Ishikawa (cell line): ENCODE data around the gene TSPAN12.

Source experiments
- CEBPB ChIP-seq: IDR thresholded peaks from 2 replicates; pipeline ENCODE4 v1.6.1; 2012
- CREB1 ChIP-seq: IDR thresholded peaks from 2 replicates; pipeline ENCODE4 v1.6.1; 2012; ENCODE audit warnings: low read depth
- EGR1 ChIP-seq: IDR thresholded peaks from 2 replicates; pipeline ENCODE4 v1.6.1; 2012
- EP300 ChIP-seq: IDR thresholded peaks from 2 replicates; pipeline ENCODE4 v1.6.1; 2012; ENCODE audit warnings: borderline replicate concordance
- FOXM1 ChIP-seq: IDR thresholded peaks from 2 replicates; pipeline ENCODE4 v1.6.1; 2012; ENCODE audit warnings: low read depth, borderline replicate concordance
- NFIC ChIP-seq: IDR thresholded peaks from 2 replicates; pipeline ENCODE4 v1.6.1; 2012
- RAD21 ChIP-seq: IDR thresholded peaks from 2 replicates; pipeline ENCODE4 v1.6.1; 2012; ENCODE audit warnings: low read depth
- TAF1 ChIP-seq: IDR thresholded peaks from 2 replicates; pipeline ENCODE4 v1.6.1; 2012; ENCODE audit warnings: low read depth, mild to moderate bottlenecking
- TCF12 ChIP-seq: IDR thresholded peaks from 2 replicates; pipeline ENCODE4 v1.6.1; 2012; ENCODE audit warnings: low read depth
- TEAD4 ChIP-seq: IDR thresholded peaks from 2 replicates; pipeline ENCODE4 v1.6.1; 2012
- YY1 ChIP-seq: IDR thresholded peaks from 2 replicates; pipeline ENCODE4 v1.6.1; 2012; ENCODE audit warnings: low read depth
- ZBTB7A ChIP-seq: IDR thresholded peaks from 2 replicates; pipeline ENCODE4 v1.6.1; 2012; ENCODE audit warnings: low read depth
- TF ChIP-seq, protein P1 (sequence below): IDR thresholded peaks from 2 replicates; pipeline ENCODE4 v1.6.1; 2012; ENCODE audit warnings: low read depth, mild to moderate bottlenecking
- TF ChIP-seq, protein P2 (sequence below): IDR thresholded peaks from 2 replicates; pipeline ENCODE4 v1.6.1; 2012
- TF ChIP-seq, protein P3 (sequence below): IDR thresholded peaks from 2 replicates; pipeline ENCODE4 v1.6.1; 2012

The TSPAN12 gene

DNA sequence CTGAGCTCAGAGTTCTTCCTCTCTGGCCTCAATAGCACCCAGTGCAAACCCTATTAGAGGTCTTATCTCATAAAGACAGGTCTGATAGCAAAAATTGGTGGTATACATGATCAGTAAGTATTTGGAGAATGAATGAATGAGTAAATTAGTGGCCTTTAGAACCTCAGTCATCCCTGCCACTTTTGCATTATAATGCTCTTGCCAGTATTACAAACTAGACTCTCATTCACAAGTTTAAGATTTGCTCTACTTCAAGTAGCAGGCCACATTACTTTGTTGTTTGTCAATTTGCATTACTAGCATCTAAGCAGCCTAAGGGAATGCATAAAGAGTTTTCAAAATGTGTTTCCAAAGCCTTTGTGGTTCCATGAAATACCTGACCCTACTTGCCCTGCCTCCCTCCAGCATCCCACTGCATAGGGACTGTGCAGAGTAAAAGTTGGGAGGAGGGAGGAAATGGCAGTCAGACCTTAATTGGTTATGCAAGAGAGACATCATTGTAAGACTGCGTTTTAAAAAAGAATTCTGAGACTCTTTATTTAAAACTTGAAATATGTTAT lies 21.3 kb downstream of the TSPAN12 start:
- no peak for TF ChIP-seq YY1
- no peak for TF ChIP-seq EGR1
- no peak for TF ChIP-seq NFIC
- TF ChIP-seq, protein P1, sequence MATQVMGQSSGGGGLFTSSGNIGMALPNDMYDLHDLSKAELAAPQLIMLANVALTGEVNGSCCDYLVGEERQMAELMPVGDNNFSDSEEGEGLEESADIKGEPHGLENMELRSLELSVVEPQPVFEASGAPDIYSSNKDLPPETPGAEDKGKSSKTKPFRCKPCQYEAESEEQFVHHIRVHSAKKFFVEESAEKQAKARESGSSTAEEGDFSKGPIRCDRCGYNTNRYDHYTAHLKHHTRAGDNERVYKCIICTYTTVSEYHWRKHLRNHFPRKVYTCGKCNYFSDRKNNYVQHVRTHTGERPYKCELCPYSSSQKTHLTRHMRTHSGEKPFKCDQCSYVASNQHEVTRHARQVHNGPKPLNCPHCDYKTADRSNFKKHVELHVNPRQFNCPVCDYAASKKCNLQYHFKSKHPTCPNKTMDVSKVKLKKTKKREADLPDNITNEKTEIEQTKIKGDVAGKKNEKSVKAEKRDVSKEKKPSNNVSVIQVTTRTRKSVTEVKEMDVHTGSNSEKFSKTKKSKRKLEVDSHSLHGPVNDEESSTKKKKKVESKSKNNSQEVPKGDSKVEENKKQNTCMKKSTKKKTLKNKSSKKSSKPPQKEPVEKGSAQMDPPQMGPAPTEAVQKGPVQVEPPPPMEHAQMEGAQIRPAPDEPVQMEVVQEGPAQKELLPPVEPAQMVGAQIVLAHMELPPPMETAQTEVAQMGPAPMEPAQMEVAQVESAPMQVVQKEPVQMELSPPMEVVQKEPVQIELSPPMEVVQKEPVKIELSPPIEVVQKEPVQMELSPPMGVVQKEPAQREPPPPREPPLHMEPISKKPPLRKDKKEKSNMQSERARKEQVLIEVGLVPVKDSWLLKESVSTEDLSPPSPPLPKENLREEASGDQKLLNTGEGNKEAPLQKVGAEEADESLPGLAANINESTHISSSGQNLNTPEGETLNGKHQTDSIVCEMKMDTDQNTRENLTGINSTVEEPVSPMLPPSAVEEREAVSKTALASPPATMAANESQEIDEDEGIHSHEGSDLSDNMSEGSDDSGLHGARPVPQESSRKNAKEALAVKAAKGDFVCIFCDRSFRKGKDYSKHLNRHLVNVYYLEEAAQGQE = no peak

DNA sequence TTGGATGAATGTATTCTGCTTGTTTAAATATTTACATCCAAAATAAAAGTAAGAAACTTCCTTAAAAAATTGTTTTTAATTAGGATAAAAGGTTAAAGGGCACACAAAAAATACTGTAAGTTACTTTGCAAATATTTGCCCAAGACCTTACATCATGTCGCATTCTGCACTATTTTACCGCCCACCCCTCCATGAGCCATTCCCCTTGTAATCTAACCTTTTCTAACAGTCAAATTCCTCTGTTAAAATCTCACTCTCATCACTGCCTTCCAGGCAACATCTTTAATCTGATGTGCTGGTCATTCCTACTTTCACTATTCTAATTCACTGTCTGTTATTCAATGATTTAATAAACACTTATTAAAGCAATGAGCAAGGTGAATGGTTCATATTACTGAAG lies 23.2 kb downstream of the TSPAN12 start:
- TF ChIP-seq, protein P2, sequence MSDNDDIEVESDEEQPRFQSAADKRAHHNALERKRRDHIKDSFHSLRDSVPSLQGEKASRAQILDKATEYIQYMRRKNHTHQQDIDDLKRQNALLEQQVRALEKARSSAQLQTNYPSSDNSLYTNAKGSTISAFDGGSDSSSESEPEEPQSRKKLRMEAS = no peak
- TF ChIP-seq, protein P3, sequence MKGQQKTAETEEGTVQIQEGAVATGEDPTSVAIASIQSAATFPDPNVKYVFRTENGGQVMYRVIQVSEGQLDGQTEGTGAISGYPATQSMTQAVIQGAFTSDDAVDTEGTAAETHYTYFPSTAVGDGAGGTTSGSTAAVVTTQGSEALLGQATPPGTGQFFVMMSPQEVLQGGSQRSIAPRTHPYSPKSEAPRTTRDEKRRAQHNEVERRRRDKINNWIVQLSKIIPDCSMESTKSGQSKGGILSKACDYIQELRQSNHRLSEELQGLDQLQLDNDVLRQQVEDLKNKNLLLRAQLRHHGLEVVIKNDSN = no peak
- TF ChIP-seq FOXM1 = no peak
- no peak for TF ChIP-seq EP300
- TF ChIP-seq YY1 = no peak
- TF ChIP-seq RAD21 = no peak
- TF ChIP-seq NFIC = no peak
- TF ChIP-seq, protein P1 = no peak
- TF ChIP-seq ZBTB7A = no peak
- TF ChIP-seq TAF1 = no peak

DNA sequence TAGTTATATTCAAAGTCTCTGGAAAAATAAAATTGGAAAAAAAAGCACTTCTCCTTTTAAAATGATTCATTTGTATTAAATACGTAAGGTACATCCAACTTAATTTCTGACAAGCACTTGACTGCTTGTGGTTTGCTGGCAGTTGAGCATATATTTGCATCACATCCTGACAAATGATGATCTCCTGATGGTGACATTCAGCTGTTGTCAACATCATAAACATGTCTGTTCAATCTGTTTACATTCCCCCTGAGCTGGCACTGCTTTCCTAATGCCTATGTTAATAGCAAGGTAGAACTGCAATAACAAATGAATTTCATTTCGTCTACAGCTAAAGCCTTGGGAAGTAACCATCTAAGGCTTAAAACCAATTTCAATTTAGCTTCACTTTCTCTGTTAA lies 24.4 kb downstream of the TSPAN12 start:
- TF ChIP-seq NFIC (no peak), YY1 (no peak), EGR1 (no peak), RAD21 (no peak), FOXM1 (no peak), CEBPB (no peak), EP300 (no peak), TAF1 (no peak), CREB1 (no peak), ZBTB7A (no peak), TEAD4 (no peak), TCF12 (no peak)
- TF ChIP-seq, protein P1 = no peak
- TF ChIP-seq, protein P3 = no peak
- TF ChIP-seq, protein P2 = no peak

DNA sequence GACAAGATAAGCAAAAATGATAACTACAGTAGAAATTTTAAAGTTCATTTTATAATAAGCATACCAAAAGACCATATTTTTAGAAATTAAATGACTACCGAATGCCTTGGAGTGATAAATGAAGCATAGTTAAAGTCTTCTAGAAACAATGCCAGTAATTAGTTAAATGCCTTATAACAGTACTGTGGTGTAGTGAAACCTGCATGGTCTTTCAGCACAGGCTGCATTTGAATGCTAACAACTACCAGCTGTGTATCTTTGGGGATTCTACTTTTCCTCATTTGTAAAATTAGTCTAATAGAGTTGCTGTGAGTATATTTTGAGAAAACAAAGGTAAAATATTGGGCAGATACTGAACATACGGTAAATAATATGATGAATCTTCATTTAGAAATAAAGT lies 25.1 kb downstream of the TSPAN12 start:
- TF ChIP-seq ZBTB7A (no peak), TAF1 (no peak)

DNA sequence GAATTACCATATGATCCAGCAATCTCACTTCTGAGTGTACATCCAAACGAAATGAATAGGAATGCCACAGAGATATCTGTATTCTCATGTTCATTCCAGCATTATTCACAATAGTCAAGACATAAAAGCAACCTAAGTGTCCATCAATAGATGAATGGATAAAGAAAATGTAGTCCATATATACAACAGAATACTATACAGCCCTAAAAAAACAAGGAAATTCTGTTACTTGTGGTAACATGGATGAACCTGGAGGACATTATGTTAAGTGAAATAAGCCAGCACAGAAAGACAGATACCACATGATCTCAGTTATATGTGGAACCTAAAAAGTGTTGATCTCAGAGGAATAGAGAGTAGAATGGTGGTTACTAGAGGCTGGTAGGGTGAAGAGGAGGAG lies 26.7 kb downstream of the TSPAN12 start:
- TF ChIP-seq, protein P3 = no peak
- TF ChIP-seq, protein P2 = no peak
- TF ChIP-seq CREB1 (no peak), ZBTB7A (no peak), TCF12 (no peak), TAF1 (no peak), EP300 (no peak), YY1 (no peak)
- TF ChIP-seq, protein P1 = no peak
